GM12892 (cell line): ENCODE data around the gene CLN6.
"Not testable (repeated sequence)": the region's sequence is repeated elsewhere in the genome, so short reads cannot be mapped to it uniquely, and the experiment has no call there.

ENCODE experiments used
- DNase-seq: peaks from one replicate; pipeline ENCODE4 v3.0.0; 2011; ENCODE audit not compliant: insufficient read length
- FAIRE-seq: peaks from 2 replicates; lab custom pipeline; 2011; peaks lifted over from hg19 to GRCh38; lab: Jason Lieb, UNC
- POLR2A ChIP-seq: IDR thresholded peaks from 2 replicates; pipeline ENCODE4 v1.6.1; 2011; ENCODE audit warnings: low read depth, low read length, control low read depth
- POLR2AphosphoS5 ChIP-seq: IDR thresholded peaks from 2 replicates; pipeline ENCODE4 v1.6.1; 2011; ENCODE audit warnings: low read depth, low read length, control low read depth
- TAF1 ChIP-seq: IDR thresholded peaks from 2 replicates; pipeline ENCODE4 v1.6.1; 2011; ENCODE audit warnings: low read depth, mild to moderate bottlenecking, control low read depth, low read length, borderline replicate concordance

The CLN6 gene

GRCh38 chr15:68209272-68209671 is 20.3 kb downstream of the CLN6 start:
- no peak for FAIRE-seq
- no peak for TF ChIP-seq POLR2A
- no peak for TF ChIP-seq POLR2AphosphoS5
- no peak for TF ChIP-seq TAF1
- no peak for DNase-seq

GRCh38 chr15:68208636-68209240 is 20.8 kb downstream of the CLN6 start:
- no peak for TF ChIP-seq TAF1
- TF ChIP-seq POLR2A, result no peak
- no peak for TF ChIP-seq POLR2AphosphoS5
- FAIRE-seq (peak; percentile 78), DNase-seq (no peak)

GRCh38 chr15:68208136-68208535 is 21.4 kb downstream of the CLN6 start:
- TF ChIP-seq POLR2AphosphoS5 (no peak), TAF1 (no peak), POLR2A (no peak)
- DNase-seq (no peak), FAIRE-seq (no peak)

GRCh38 chr15:68207176-68207935 is 22.2 kb downstream of the CLN6 start:
- TF ChIP-seq TAF1 (no peak), POLR2AphosphoS5 (no peak), POLR2A (no peak)
- no peak for FAIRE-seq
- DNase-seq, result no peak

- DNase-seq, result no peak
- FAIRE-seq, result no peak
- TF ChIP-seq TAF1, result no peak
- no peak for TF ChIP-seq POLR2A
- no peak for TF ChIP-seq POLR2AphosphoS5
These were observed 22.8 kb downstream of the CLN6 start for GRCh38 chr15:68206711-68207151.

- FAIRE-seq, result no peak
- TF ChIP-seq POLR2AphosphoS5 (no peak), TAF1 (no peak), POLR2A (no peak)
- DNase-seq, result no peak
These were observed 23.5 kb downstream of the CLN6 start for GRCh38 chr15:68205954-68206539.

- DNase-seq, result no peak
- FAIRE-seq, result no peak
- no peak; the same call in 1 of the 2 replicates for TF ChIP-seq POLR2AphosphoS5
- no peak for TF ChIP-seq TAF1
- TF ChIP-seq POLR2A, result no peak
These were observed 24.0 kb downstream of the CLN6 start for GRCh38 chr15:68205558-68205944.

- DNase-seq, result no peak
- TF ChIP-seq POLR2AphosphoS5, result no peak
- no peak for TF ChIP-seq TAF1
- no peak for TF ChIP-seq POLR2A
- no peak for FAIRE-seq
These were observed 24.6 kb downstream of the CLN6 start, which contains the start of gene CALML4 for GRCh38 chr15:68204776-68205557. CALML4 (minus strand) TSS chr15:68205332; CDS start chr15:68205247, 85 bp downstream.

GRCh38 chr15:68204361-68204760 is 25.2 kb downstream of the CLN6 start:
- TF ChIP-seq POLR2AphosphoS5 (no peak), POLR2A (no peak), TAF1 (no peak)
- FAIRE-seq, result no peak
- DNase-seq, result no peak

GRCh38 chr15:68203956-68204355 is 25.6 kb downstream of the CLN6 start:
- DNase-seq, result no peak
- TF ChIP-seq POLR2A (no peak), POLR2AphosphoS5 (no peak), TAF1 (no peak)
- no peak for FAIRE-seq

- TF ChIP-seq POLR2AphosphoS5 (no peak), POLR2A (no peak; the same call in 1 of the 2 replicates), TAF1 (no peak)
- DNase-seq, result no peak
- no peak for FAIRE-seq
These were observed 26.0 kb downstream of the CLN6 start for GRCh38 chr15:68203486-68203885.

- not testable (repeated sequence) for FAIRE-seq
These were observed 26.5 kb downstream of the CLN6 start for GRCh38 chr15:68202994-68203393.

More at GRCh38 chr15:68202994-68203393, 26.5 kb downstream of the CLN6 start:
- DNase-seq, result not testable (repeated sequence)
